Breast epithelium (tissue), 4 donors: ENCODE data around the gene NOP10. TPM values are rescaled to one million over a fixed set of nuclear protein-coding genes. Genes with fewer than 3 reads are reported as not detected.

Source experiments
- DNase-seq, 2 donors: peaks; one replicate each; pipeline ENCODE4 v3.0.0-alpha.2; 2019; ENCODE audit warnings: low spot score in 2 of 2
- H3K27ac ChIP-seq, 2 donors: fragments of 200-600 bp; sonication (generic) in 1 of 2; one replicate each; pipeline ENCODE4 v1.5.1; 2016 to 2019; ENCODE audit warnings: mild to moderate bottlenecking in 1 of 2
- H3K27me3 ChIP-seq, 2 donors: fragments of 200-600 bp; sonication (generic) in 1 of 2; one replicate each; pipeline versions ENCODE4 v1.5.1 to v1.6.0; 2017 to 2019; ENCODE audit warnings: control low read depth in 1 of 2, mild to moderate bottlenecking in 1 of 2
- H3K36me3 ChIP-seq: fragments of 200-600 bp; one replicate; pipeline ENCODE4 v1.5.1; 2019
- H3K4me1 ChIP-seq, 2 donors: fragments of 200-600 bp; sonication (generic); one replicate each; pipeline ENCODE4 v1.5.1; 2016 to 2019; ENCODE audit warnings: control low read depth in 1 of 2
- H3K4me3 ChIP-seq, 3 donors: fragments of 200-600 bp; sonication (generic); 1 replicate in 2 of 3; 2 replicates in 1 of 3; pipeline ENCODE4 v1.5.1; 2016 to 2019; ENCODE audit warnings: mild to moderate bottlenecking in 3 of 3, moderate library complexity in 2 of 3
- H3K9me3 ChIP-seq, 2 donors: fragments of 200-600 bp; sonication (generic) in 1 of 2; one replicate each; pipeline ENCODE4 v1.5.1; 2016 to 2019; ENCODE audit warnings: control low read depth in 1 of 2
- CTCF ChIP-seq, 3 donors: fragments of 450-650 bp; IDR thresholded peaks; one replicate each; pipeline ENCODE4 v1.5.1; 2016 to 2017; ENCODE audit warnings: antibody characterized with exemption in 3 of 3, mild to moderate bottlenecking in 3 of 3, moderate library complexity in 3 of 3
- POLR2A ChIP-seq: fragments of 450-650 bp; IDR thresholded peaks from one replicate; pipeline ENCODE4 v1.6.1; 2016; ENCODE audit warnings: antibody characterized with exemption, mild to moderate bottlenecking, moderate library complexity
- POLR2AphosphoS5 ChIP-seq, 3 donors: sonication (generic); formaldehyde crosslinking; IDR thresholded peaks; one replicate each; pipeline ENCODE4 v1.6.1; 2017; ENCODE audit warnings: antibody characterized with exemption in 3 of 3
- intact Hi-C: fragments of 100-400 bp; cut with DNase I; formaldehyde crosslinking; loops from one replicate; pipeline ENCODE4 v1.15.1; 2023; ENCODE audit warnings: low total_unique reads
- total RNA-seq, 3 donors: library from RNA; depleted of rRNA; stranded (reverse); fragments of >200 nt; gene quantifications; one replicate each; pipeline ENCODE4 v1.1.0, GENCODE V29; 2016

NOP10 gene
- total RNA-seq, 3 donors from 2014 or later: 108 to 135 (median 130) TPM

GRCh38 chr15:34339946-34340345 lies 3.0 kb downstream of the NOP10 start:
- Histone ChIP-seq H3K27ac (no peak overlapping the region), H3K9me3 (no peaks in the 10 kb centered on the region), H3K36me3 (no peaks in the 10 kb centered on the region), H3K4me3 (no peak overlapping the region), H3K27me3 (no peaks in the 10 kb centered on the region), H3K4me1 (no peaks in the 10 kb centered on the region)
- intact Hi-C loops: loop anchor here (10.0 kb wide), 1 partner anchor 1415 kb away; no protein-coding TSS in a partner anchor
- TF ChIP-seq POLR2A (no peak), POLR2AphosphoS5 (IDR thresholded peaks at IDR 0.05) (no peak), CTCF (IDR thresholded peaks at IDR 0.05) (no peak)
- no peak for DNase-seq

DNA sequence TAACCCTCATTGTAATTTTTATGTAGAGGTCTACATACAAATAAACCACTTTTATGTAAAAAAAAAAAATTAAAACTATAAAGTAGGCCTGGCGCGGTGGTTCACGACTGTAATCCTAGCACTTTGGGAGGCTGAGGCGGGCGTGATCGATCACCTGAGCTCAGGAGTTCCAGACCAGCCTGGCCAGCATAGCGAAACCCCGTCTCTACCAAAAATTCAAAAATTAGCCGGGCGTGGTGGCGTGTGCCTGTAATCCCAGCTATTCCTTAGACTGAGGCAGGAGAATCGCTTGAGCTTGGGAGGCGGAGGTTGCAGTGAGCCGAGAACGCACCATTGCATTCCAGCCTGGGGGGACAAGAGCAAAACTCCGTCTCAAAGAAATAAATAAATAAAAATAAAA lies 4.6 kb downstream of the NOP10 start:
- no peak for TF ChIP-seq POLR2AphosphoS5 (IDR thresholded peaks at IDR 0.05)
- TF ChIP-seq CTCF (IDR thresholded peaks at IDR 0.05): no peak
- TF ChIP-seq POLR2A: no peak
- Histone ChIP-seq H3K4me1 (no peaks in the 10 kb centered on the region), H3K27me3 (no peaks in the 10 kb centered on the region), H3K9me3 (no peaks in the 10 kb centered on the region), H3K4me3 (peak overlapping the region; percentile 91 to 94 (median 94)), H3K27ac (peak overlapping the region; percentile 86 to 87), H3K36me3 (no peaks in the 10 kb centered on the region)
- intact Hi-C loops: loop anchor here (10.0 kb wide), 1 partner anchor 1416 kb away; no protein-coding TSS in a partner anchor
- DNase-seq: no peak

- peak; percentile 69 to 80 for DNase-seq
- TF ChIP-seq POLR2AphosphoS5 (IDR thresholded peaks at IDR 0.05): peak in 1 of 3 donors; percentile 12
- no peak for TF ChIP-seq POLR2A
- no peak for TF ChIP-seq CTCF (IDR thresholded peaks at IDR 0.05)
- intact Hi-C loops: loop anchor here (10.0 kb wide), 1 partner anchor 1417 kb away; no protein-coding TSS in a partner anchor
Observed at GRCh38 chr15:34337557-34338306, 5.2 kb downstream of the NOP10 start, which contains the start of gene SLC12A6. Gene SLC12A6 (minus strand): TSS chr15:34337781. CDS start chr15:34336680, 1,101 bp downstream.

DNA sequence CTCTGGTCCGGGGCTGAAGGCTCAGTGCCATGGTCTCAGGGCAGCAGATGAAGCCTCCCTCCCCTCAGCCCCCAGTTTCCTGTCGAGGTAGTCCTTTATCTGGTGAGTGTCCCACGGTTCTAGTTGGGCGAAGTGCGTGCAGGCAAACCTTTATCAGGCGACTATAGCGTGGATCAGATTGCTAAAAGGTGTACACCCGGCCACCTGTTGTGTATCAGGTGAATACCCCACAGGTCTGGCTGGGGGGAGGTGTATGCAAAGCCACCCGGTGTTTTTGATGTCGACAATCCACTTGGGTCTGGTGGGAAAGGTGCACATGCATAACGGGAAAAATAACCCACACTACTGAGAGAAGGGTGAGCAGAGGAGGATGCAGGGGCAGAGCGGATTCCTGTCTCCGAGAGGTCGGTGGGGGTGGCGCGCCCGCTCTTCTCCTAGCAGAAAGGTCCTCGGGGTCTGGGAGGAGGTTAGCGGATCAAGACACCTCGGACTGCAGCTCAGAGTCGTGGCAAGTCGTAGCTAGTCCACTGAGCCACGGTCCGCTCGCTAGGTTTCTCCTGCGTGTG lies 5.9 kb downstream of the NOP10 start:
- H3K4me1 ChIP-seq: no peaks in the 10 kb centered on the region
- intact Hi-C loops: loop anchor here (10.0 kb wide), 1 partner anchor 1418 kb away; no protein-coding TSS in a partner anchor
- no peaks in the 10 kb centered on the region for H3K9me3 ChIP-seq
- H3K27me3 ChIP-seq: no peaks in the 10 kb centered on the region
- TF ChIP-seq POLR2A: no peak
- no peak for TF ChIP-seq CTCF (IDR thresholded peaks at IDR 0.05)
- TF ChIP-seq POLR2AphosphoS5 (IDR thresholded peaks at IDR 0.05): no peak
- H3K36me3 ChIP-seq: no peaks in the 10 kb centered on the region
- H3K4me3 ChIP-seq: peak overlapping the region; percentile 91 to 94 (median 94)
- DNase-seq: no peak
- H3K27ac ChIP-seq: peak overlapping the region; percentile 86 to 87

More at GRCh38 chr15:34337557-34338306, 5.2 kb downstream of the NOP10 start, which contains the start of gene SLC12A6:
- Histone ChIP-seq H3K4me3 (peak within 1 kb of the TSS; percentile 91 to 94 (median 94)), H3K4me1 (no peaks in the 10 kb centered on the region), H3K9me3 (no peaks in the 10 kb centered on the region), H3K36me3 (no peaks in the 10 kb centered on the region), H3K27ac (peak within 1 kb of the TSS; percentile 86 to 87), H3K27me3 (no peaks in the 10 kb centered on the region)
